GM12878 (cell line): ENCODE results near the gene KCNH4. TPM values are rescaled to one million over a fixed set of nuclear protein-coding genes. Genes with fewer than 3 reads are reported as not detected.

Experiments
- ATAC-seq: fragments of 200-7000 bp; cut with Tn5 transposase; 3 replicates; pipeline ENCODE4 v1.9.1; 2020; ENCODE audit warnings: mild to moderate bottlenecking, moderate library complexity
- BruUV-seq: library from RNA; stranded (reverse); fragments of 400-500 nt; replicated peaks from 2 replicates; lab custom pipeline; 2021; lab: Mats Ljungman, UMichigan
- CTCF ChIA-PET: fragments of 300-600 bp; sonication (Branson Sonifier 250); formaldehyde crosslinking; extraction: SDS; loops from one replicate; lab custom pipeline; 2021; ENCODE audit warnings: inconsistent platforms; lab: Yijun Ruan, JAX
- POLR2A ChIA-PET: fragments of 350-600 bp; formaldehyde crosslinking; extraction: SDS; loops from one replicate; lab custom pipeline; 2021; ENCODE audit warnings: inconsistent platforms; lab: Charles Lee
- RAD21 ChIA-PET: fragments of 300-600 bp; sonication (Branson Sonifier 250); formaldehyde crosslinking; loops from one replicate; lab custom pipeline; 2023; ENCODE audit warnings: antibody characterized with exemption; ENCODE audit not compliant: unreplicated experiment; lab: Charles Lee
- SMC1A ChIA-PET: fragments of 300-600 bp; sonication (Branson Sonifier 250); formaldehyde crosslinking; loops from one replicate; lab custom pipeline; 2023; ENCODE audit not compliant: unreplicated experiment, uncharacterized antibody; lab: Charles Lee
- DNase-seq: peaks from one replicate; pipeline ENCODE4 v3.0.0-alpha.2; 2011; ENCODE audit warnings: low read depth, low spot score
- FAIRE-seq: peaks from 3 replicates; lab custom pipeline; 2011; peaks lifted over from hg19 to GRCh38; lab: Jason Lieb, UNC
- H2AFZ ChIP-seq: 2 replicates; pipeline ENCODE4 v1.6.0; 2011; ENCODE audit warnings: low read depth, low read length, control low read depth; ENCODE audit not compliant: control insufficient read depth
- H3K27ac ChIP-seq: 2 replicates; pipeline ENCODE4 v1.5.1; 2011; ENCODE audit warnings: control low read depth; ENCODE audit not compliant: control insufficient read depth, insufficient read depth
- H3K27me3 ChIP-seq, 2 experiments: replicated peaks in 1 of 2; 2 replicates each; pipeline versions ENCODE4 v1.6.0 to v1.6.1; 2011; ENCODE audit warnings: low read length in 1 of 2; ENCODE audit not compliant: control insufficient read depth in 2 of 2, insufficient read depth in 2 of 2
- H3K36me3 ChIP-seq, 2 experiments: 2 replicates each; pipeline ENCODE4 v1.5.1; 2011; ENCODE audit warnings: low read length in 1 of 2; ENCODE audit not compliant: control insufficient read depth in 2 of 2, insufficient read depth in 2 of 2
- H3K4me1 ChIP-seq: 2 replicates; pipeline ENCODE4 v1.6.1; 2011; ENCODE audit warnings: mild to moderate bottlenecking, low read length, moderate library complexity, mixed read lengths; ENCODE audit not compliant: control insufficient read depth, insufficient read depth
- H3K4me2 ChIP-seq: 2 replicates; pipeline ENCODE4 v1.6.0; 2011; ENCODE audit warnings: control low read depth; ENCODE audit not compliant: control insufficient read depth, insufficient read depth
- H3K4me3 ChIP-seq: fragments of 200-600 bp; sonication (generic); 2 replicates; pipeline ENCODE4 v1.5.1; 2016
- H3K79me2 ChIP-seq: 2 replicates; pipeline ENCODE4 v1.6.0; 2011; ENCODE audit warnings: low read length; ENCODE audit not compliant: control insufficient read depth, insufficient read depth
- H3K9ac ChIP-seq: 2 replicates; pipeline ENCODE4 v1.8.0; 2011; ENCODE audit warnings: low read length, control low read depth, mixed read lengths; ENCODE audit not compliant: control insufficient read depth, insufficient read depth
- H3K9me3 ChIP-seq: replicated peaks from 3 replicates; pipeline ENCODE4 v1.5.1; 2011; ENCODE audit warnings: mild to moderate bottlenecking, low read length; ENCODE audit not compliant: control insufficient read depth, insufficient read depth
- H4K20me1 ChIP-seq: 2 replicates; pipeline ENCODE4 v1.6.0; 2011; ENCODE audit not compliant: control insufficient read depth, insufficient read depth
- KDM1A ChIP-seq: fragments of 200-600 bp; sonication (generic); IDR thresholded peaks from 2 replicates; pipeline ENCODE4 v1.6.1; 2016; ENCODE audit warnings: borderline replicate concordance
- KLF5 ChIP-seq: fragments of 450-650 bp; IDR thresholded peaks from 2 replicates; pipeline ENCODE4 v1.6.1; 2014; ENCODE audit warnings: mild to moderate bottlenecking; ENCODE audit not compliant: partially characterized antibody
- PAX5 ChIP-seq: IDR thresholded peaks from 2 replicates; pipeline ENCODE4 v1.6.1; 2011; ENCODE audit warnings: low read depth, low read length, borderline replicate concordance
- RAD51 ChIP-seq: fragments of 450-650 bp; IDR thresholded peaks from 2 replicates; pipeline ENCODE4 v1.6.1; 2016; ENCODE audit warnings: moderate library complexity, mild to moderate bottlenecking, inconsistent platforms
- SIN3A ChIP-seq: IDR thresholded peaks from 2 replicates; pipeline ENCODE4 v1.6.1; 2012; ENCODE audit warnings: low read depth, low read length, improper control_type of control experiment
- SMAD5 ChIP-seq: IDR thresholded peaks from 2 replicates; pipeline ENCODE4 v1.6.1; 2016; ENCODE audit warnings: antibody characterized with exemption, low read depth
- SMARCA5 ChIP-seq: fragments of 450-650 bp; IDR thresholded peaks from 2 replicates; pipeline ENCODE4 v1.6.1; 2017; ENCODE audit warnings: mild to moderate bottlenecking
- SREBF1 ChIP-seq: IDR thresholded peaks from 2 replicates; pipeline ENCODE4 v1.6.1; 2012; ENCODE audit warnings: mild to moderate bottlenecking, low read length
- TAF1 ChIP-seq: IDR thresholded peaks from 2 replicates; pipeline ENCODE4 v1.6.1; 2011; ENCODE audit warnings: mild to moderate bottlenecking, low read depth, low read length, borderline replicate concordance
- WGBS: methylation state at CpG from one replicate; pipeline ENCODE4 v1.1.6; 2016; ENCODE audit warnings: low lambda C conversion rate; ENCODE audit not compliant: insufficient replicate concordance, insufficient coverage; ENCODE audit errors: missing lambda C conversion rate; 5-methylcytosine and 5-hydroxymethylcytosine counted together
- in situ Hi-C: fragments of 300-500 bp; cut with MboI; formaldehyde crosslinking; loops from 9 replicates; pipeline ENCODE4 v1.14.3; 2018; ENCODE audit warnings: mixed read lengths
- intact Hi-C: fragments of 100-400 bp; cut with micrococcal nuclease; formaldehyde crosslinking; loops from one replicate; pipeline ENCODE4 v1.14.2; 2022; ENCODE audit not compliant: unreplicated experiment
- polyA plus RNA-seq, 11 experiments: library from polyadenylated mRNA; depleted of rRNA in 4 of 11; unstranded in 6 of 11; stranded (reverse) in 5 of 11; fragments of >200 nt; fragmentation: Nextera tagmentation in 4 of 11; fragmentation: Illumina TruSeq in 1 of 11; extraction: Ambion mirVana in 4 of 11; extraction: Trizol in 1 of 11; gene quantifications; 1 replicate in 1 of 11; 2 replicates in 10 of 11; pipeline versions ENCODE4 v1.2.1 to v1.2.3, GENCODE V29; 2011 to 2016; ENCODE audit warnings: inconsistent platforms in 2 of 11, missing spikeins in 2 of 11, low read depth in 1 of 11
- total RNA-seq, 4 experiments: library from RNA; depleted of rRNA in 3 of 4; stranded (reverse); fragments of >200 nt in 3 of 4; fragmentation: Illumina TruSeq in 1 of 4; extraction: Trizol in 1 of 4; gene quantifications; 2 replicates each; pipeline versions ENCODE4 v1.2.1 to v1.2.3, GENCODE V29; 2013 to 2021
- TF ChIP-seq, protein P1 (sequence below): fragments of 450-650 bp; IDR thresholded peaks from 2 replicates; pipeline ENCODE4 v1.6.1; 2017; ENCODE audit warnings: mild to moderate bottlenecking, moderate library complexity
- TF ChIP-seq, protein P2 (sequence below): fragments of 450-650 bp; IDR thresholded peaks from 2 replicates; pipeline ENCODE4 v1.6.1; 2014; ENCODE audit warnings: mild to moderate bottlenecking
- TF ChIP-seq, protein P3 (sequence below): IDR thresholded peaks from 2 replicates; pipeline ENCODE4 v1.6.1; 2012; ENCODE audit warnings: low read depth, low read length, improper control_type of control experiment
- TF ChIP-seq, protein P4 (sequence below): fragments of 450-650 bp; formaldehyde crosslinking; IDR thresholded peaks from 2 replicates; pipeline ENCODE4 v1.5.0; 2022; ENCODE audit warnings: mild to moderate bottlenecking, missing genetic modification characterization

Gene KCNH4
- total and polyA plus RNA-seq, 10 of the 15 experiments (the other 5 are each of a cell fraction or from before 2014, with no cell fraction given) = 0.03 to 0.88 (median 0.10) TPM; not detected in 2

DNA sequence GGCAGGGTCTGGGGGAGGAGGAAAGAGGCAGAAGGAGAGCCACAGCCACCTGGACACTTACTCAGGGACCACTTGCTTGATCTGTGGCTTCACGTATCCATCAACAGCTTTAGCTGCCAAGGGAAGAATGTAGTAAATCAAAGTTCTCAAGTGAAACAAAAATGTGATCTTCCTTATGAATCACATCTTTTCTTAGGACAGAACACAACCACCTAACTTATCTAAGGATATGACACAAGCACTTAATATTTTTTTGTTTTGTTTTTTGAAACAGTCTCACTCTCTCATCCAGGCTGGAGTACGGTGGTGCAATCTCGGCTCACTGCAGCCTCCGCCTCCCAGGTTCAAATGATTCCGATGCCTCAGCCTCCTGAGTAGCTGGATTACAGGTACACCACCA is 21.8 kb upstream of the KCNH4 start:
- Histone ChIP-seq H3K4me1 (no peaks in the 10 kb centered on the region; the same call in 1 of the 2 replicates), H3K9ac (no peak overlapping the region), H3K27me3 (no peaks in the 10 kb centered on the region), H3K9me3 (no peaks in the 10 kb centered on the region), H3K27ac (no peak overlapping the region), H3K4me3 (no peak overlapping the region), H2AFZ (no peak overlapping the region), H3K4me2 (no peak overlapping the region), H3K36me3 (peaks cover 5 to 26% of the 10 kb centered on the region in 2 experiments; a peak in 3 of 4 replicates), H3K79me2 (no peaks in the 10 kb centered on the region), H4K20me1 (no peaks in the 10 kb centered on the region)
- ChIA-PET CTCF (no interaction called here), SMC1A (interaction anchor here (0.9 kb wide), 1 partner anchor 204 kb away, joined by 3 read pairs; no protein-coding TSS in a partner anchor), POLR2A (no interaction called here), RAD21 (no interaction called here)
- no peak for DNase-seq
- FAIRE-seq = no peak
- in situ Hi-C loops = no loop called here
- ATAC-seq = no peak
- no TSS peak for BruUV-seq
- intact Hi-C loops = no loop called here
- WGBS = 100% methylated on average over 5 of the region's 5 CpGs
- TF ChIP-seq RAD51 (no peak), PAX5 (no peak), KLF5 (no peak), SIN3A (no peak), SMARCA5 (no peak), KDM1A (no peak), SMAD5 (no peak), SREBF1 (no peak), TAF1 (no peak)
- TF ChIP-seq, protein P1, sequence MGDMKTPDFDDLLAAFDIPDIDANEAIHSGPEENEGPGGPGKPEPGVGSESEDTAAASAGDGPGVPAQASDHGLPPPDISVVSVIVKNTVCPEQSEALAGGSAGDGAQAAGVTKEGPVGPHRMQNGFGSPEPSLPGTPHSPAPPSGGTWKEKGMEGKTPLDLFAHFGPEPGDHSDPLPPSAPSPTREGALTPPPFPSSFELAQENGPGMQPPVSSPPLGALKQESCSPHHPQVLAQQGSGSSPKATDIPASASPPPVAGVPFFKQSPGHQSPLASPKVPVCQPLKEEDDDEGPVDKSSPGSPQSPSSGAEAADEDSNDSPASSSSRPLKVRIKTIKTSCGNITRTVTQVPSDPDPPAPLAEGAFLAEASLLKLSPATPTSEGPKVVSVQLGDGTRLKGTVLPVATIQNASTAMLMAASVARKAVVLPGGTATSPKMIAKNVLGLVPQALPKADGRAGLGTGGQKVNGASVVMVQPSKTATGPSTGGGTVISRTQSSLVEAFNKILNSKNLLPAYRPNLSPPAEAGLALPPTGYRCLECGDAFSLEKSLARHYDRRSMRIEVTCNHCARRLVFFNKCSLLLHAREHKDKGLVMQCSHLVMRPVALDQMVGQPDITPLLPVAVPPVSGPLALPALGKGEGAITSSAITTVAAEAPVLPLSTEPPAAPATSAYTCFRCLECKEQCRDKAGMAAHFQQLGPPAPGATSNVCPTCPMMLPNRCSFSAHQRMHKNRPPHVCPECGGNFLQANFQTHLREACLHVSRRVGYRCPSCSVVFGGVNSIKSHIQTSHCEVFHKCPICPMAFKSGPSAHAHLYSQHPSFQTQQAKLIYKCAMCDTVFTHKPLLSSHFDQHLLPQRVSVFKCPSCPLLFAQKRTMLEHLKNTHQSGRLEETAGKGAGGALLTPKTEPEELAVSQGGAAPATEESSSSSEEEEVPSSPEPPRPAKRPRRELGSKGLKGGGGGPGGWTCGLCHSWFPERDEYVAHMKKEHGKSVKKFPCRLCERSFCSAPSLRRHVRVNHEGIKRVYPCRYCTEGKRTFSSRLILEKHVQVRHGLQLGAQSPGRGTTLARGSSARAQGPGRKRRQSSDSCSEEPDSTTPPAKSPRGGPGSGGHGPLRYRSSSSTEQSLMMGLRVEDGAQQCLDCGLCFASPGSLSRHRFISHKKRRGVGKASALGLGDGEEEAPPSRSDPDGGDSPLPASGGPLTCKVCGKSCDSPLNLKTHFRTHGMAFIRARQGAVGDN = no peak
- TF ChIP-seq, protein P2, sequence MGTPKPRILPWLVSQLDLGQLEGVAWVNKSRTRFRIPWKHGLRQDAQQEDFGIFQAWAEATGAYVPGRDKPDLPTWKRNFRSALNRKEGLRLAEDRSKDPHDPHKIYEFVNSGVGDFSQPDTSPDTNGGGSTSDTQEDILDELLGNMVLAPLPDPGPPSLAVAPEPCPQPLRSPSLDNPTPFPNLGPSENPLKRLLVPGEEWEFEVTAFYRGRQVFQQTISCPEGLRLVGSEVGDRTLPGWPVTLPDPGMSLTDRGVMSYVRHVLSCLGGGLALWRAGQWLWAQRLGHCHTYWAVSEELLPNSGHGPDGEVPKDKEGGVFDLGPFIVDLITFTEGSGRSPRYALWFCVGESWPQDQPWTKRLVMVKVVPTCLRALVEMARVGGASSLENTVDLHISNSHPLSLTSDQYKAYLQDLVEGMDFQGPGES = no peak
- TF ChIP-seq, protein P3, sequence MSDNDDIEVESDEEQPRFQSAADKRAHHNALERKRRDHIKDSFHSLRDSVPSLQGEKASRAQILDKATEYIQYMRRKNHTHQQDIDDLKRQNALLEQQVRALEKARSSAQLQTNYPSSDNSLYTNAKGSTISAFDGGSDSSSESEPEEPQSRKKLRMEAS = no peak
- TF ChIP-seq, protein P4, sequence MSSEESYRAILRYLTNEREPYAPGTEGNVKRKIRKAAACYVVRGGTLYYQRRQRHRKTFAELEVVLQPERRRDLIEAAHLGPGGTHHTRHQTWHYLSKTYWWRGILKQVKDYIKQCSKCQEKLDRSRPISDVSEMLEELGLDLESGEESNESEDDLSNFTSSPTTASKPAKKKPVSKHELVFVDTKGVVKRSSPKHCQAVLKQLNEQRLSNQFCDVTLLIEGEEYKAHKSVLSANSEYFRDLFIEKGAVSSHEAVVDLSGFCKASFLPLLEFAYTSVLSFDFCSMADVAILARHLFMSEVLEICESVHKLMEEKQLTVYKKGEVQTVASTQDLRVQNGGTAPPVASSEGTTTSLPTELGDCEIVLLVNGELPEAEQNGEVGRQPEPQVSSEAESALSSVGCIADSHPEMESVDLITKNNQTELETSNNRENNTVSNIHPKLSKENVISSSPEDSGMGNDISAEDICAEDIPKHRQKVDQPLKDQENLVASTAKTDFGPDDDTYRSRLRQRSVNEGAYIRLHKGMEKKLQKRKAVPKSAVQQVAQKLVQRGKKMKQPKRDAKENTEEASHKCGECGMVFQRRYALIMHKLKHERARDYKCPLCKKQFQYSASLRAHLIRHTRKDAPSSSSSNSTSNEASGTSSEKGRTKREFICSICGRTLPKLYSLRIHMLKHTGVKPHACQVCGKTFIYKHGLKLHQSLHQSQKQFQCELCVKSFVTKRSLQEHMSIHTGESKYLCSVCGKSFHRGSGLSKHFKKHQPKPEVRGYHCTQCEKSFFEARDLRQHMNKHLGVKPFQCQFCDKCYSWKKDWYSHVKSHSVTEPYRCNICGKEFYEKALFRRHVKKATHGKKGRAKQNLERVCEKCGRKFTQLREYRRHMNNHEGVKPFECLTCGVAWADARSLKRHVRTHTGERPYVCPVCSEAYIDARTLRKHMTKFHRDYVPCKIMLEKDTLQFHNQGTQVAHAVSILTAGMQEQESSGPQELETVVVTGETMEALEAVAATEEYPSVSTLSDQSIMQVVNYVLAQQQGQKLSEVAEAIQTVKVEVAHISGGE = no peak
